ENCODE data around the gene B3GALNT1.

- TF ChIP-seq POLR2AphosphoS5 (IDR thresholded peaks at IDR 0.05; ENCODE audit: low read depth, low read length), result no peak
- TF ChIP-seq POLR2A (IDR thresholded peaks at IDR 0.05; ENCODE audit: low read depth, low read length), result no peak
Measured at GRCh38 chr3:161082063-161082462, 23.1 kb downstream of the B3GALNT1 start.

Measured in GM12892 (cell line).